Thymus (tissue), 11 donors: ENCODE results near the gene TMEM82. TPM values are rescaled to one million over a fixed set of nuclear protein-coding genes. Genes with fewer than 3 reads are reported as not detected.

ENCODE experiments used
- DNase-seq, 9 donors: peaks; one replicate each; pipeline ENCODE4 v3.0.0-alpha.2; 2013; ENCODE audit warnings: low spot score in 9 of 9, low read depth in 6 of 9, missing footprints in 1 of 9
- H3K27ac ChIP-seq, 2 donors: one replicate each; pipeline ENCODE4 v1.5.1; 2013; ENCODE audit warnings: control low read depth in 1 of 2, low read depth in 1 of 2, low read length in 1 of 2, mild to moderate bottlenecking in 1 of 2, moderate library complexity in 1 of 2
- H3K27me3 ChIP-seq, 2 donors: one replicate each; pipeline ENCODE4 v1.5.1; 2013; ENCODE audit warnings: low read length in 1 of 2; ENCODE audit not compliant: control insufficient read depth in 2 of 2, insufficient read depth in 1 of 2
- H3K36me3 ChIP-seq, 2 donors: one replicate each; pipeline ENCODE4 v1.5.1; 2013; ENCODE audit warnings: low read length in 1 of 2, mild to moderate bottlenecking in 1 of 2, moderate library complexity in 1 of 2; ENCODE audit not compliant: control insufficient read depth in 2 of 2, insufficient read depth in 2 of 2
- H3K4me1 ChIP-seq, 2 donors: one replicate each; pipeline ENCODE4 v1.5.1; 2013; ENCODE audit warnings: low read length in 2 of 2; ENCODE audit not compliant: control insufficient read depth in 2 of 2, insufficient read depth in 2 of 2
- H3K4me3 ChIP-seq, 2 donors: one replicate each; pipeline ENCODE4 v1.5.1; 2013; ENCODE audit warnings: low read length in 2 of 2, control low read depth in 1 of 2, mild to moderate bottlenecking in 1 of 2
- H3K9me3 ChIP-seq, 2 donors: one replicate each; pipeline ENCODE4 v1.5.1; 2013; ENCODE audit warnings: low read length in 1 of 2, mild to moderate bottlenecking in 1 of 2; ENCODE audit not compliant: control insufficient read depth in 2 of 2, insufficient read depth in 1 of 2
- whole genome bisulfite sequencing: extraction: QIAGEN DNeasy Blood & Tissue Kit; methylation state at CpG from one replicate; pipeline ENCODE4 v1.1.7; 2013; 5-methylcytosine and 5-hydroxymethylcytosine counted together
- polyA plus RNA-seq: library from polyadenylated mRNA; stranded (reverse); fragments of 200-250 nt; gene quantifications from one replicate; pipeline ENCODE4 v1.2.3, GENCODE V29; 2013
- total RNA-seq: library from RNA; stranded (reverse); fragments of 120-200 nt; gene quantifications from one replicate; pipeline ENCODE4 v1.2.4, GENCODE V29; 2013
- donor health status: healthy.

TMEM82 gene
- total and polyA plus RNA-seq, 2 donors, result not detected

DNA sequence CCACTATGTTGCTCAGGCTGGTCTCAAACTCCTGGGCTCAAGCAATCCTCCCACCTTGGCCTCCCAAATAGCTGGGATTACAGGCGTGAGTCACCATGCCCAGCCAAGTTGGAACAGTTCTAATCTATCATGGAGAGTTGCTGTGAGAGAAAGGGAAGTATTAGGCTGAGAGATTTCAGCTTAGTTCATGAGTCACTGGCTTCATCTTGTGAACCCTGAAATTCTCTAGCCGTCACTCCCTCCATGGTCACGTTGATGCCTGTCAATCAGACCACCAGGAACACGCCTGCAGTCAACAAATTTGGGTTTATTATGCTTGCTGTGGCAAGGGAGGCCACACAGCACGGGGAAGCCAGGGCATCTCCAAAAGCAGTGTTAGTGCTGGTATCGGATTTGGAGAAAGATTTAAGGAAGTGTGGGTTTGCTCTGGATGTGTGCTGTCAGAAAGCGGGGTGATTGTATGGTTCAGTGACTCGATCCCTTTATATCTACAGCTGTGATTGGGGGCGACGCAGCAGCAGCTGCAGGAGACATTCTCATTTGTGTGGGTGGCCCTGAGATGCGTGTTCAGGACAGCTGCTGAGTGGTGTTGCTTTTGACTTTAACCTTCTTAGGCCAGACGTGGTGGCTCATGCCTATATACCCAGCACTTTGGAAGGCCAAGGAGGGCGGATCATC lies 46.5 kb downstream of the TMEM82 start:
- 85% methylated on average over 13 of the region's 13 CpGs for WGBS
- H3K4me3 ChIP-seq, result no peak overlapping the region
- peaks cover 0 to 2% of the 10 kb centered on the region in 2 donors for H3K4me1 ChIP-seq
- no peaks in the 10 kb centered on the region for H3K9me3 ChIP-seq
- DNase-seq, result no peak
- no peaks in the 10 kb centered on the region for H3K36me3 ChIP-seq
- no peak overlapping the region for H3K27ac ChIP-seq
- H3K27me3 ChIP-seq, result no peaks in the 10 kb centered on the region

DNA sequence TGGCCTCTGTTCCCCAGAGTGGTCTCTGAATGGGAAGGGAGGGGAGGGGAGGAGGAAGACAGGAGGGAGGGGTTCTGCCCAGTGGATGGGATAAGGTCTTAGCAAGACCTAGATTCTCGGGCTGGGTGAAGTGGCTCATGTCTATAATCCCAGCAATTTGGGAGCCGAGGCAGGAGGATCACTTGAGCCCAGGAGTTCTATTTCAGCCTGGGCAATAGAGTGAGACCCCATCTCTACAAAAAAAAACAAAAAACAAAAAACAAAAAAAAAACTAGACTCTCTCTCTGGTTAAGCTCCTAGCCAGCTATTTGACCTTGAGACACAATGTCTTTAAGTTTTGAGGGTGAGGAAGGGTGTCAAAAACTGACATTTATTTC lies 53.8 kb downstream of the TMEM82 start:
- Histone ChIP-seq H3K4me3 (no peak overlapping the region), H3K36me3 (no peaks in the 10 kb centered on the region), H3K27me3 (peaks cover 0 to 7% of the 10 kb centered on the region in 2 donors), H3K27ac (no peak overlapping the region), H3K4me1 (peaks cover 0 to 6% of the 10 kb centered on the region in 2 donors), H3K9me3 (no peaks in the 10 kb centered on the region)
- WGBS, result 97% methylated on average over 2 of the region's 2 CpGs
- no peak for DNase-seq

Other genes starting within 250 kb of the TMEM82 start
- gene CASP9, start 218.3 kb upstream of the TMEM82 start, total RNA-seq, result 5.6 TPM
- 27.4 TPM for gene CASP9, start 218.3 kb upstream of the TMEM82 start, polyA plus RNA-seq
- 6.5 TPM for gene DNAJC16, start 215.7 kb upstream of the TMEM82 start, total RNA-seq
- gene DNAJC16, start 215.7 kb upstream of the TMEM82 start, polyA plus RNA-seq, result 8.4 TPM
- gene AGMAT, start 157.4 kb upstream of the TMEM82 start, total RNA-seq, result 3.8 TPM
- 4.2 TPM for gene AGMAT, start 157.4 kb upstream of the TMEM82 start, polyA plus RNA-seq
- gene DDI2, start 125.0 kb upstream of the TMEM82 start, total RNA-seq, result 7.4 TPM
- 10.5 TPM for gene DDI2, start 125.0 kb upstream of the TMEM82 start, polyA plus RNA-seq
- gene PLEKHM2, start 58.2 kb upstream of the TMEM82 start, total RNA-seq, result 18.1 TPM
- gene PLEKHM2, start 58.2 kb upstream of the TMEM82 start, polyA plus RNA-seq, result 32.5 TPM
- gene SLC25A34, start 6.2 kb upstream of the TMEM82 start, total RNA-seq, result 0.42 TPM
- 2.4 TPM for gene SLC25A34, start 6.2 kb upstream of the TMEM82 start, polyA plus RNA-seq
- 1.6 TPM for gene FBLIM1, start 16.3 kb downstream of the TMEM82 start, total RNA-seq
- gene FBLIM1, start 16.3 kb downstream of the TMEM82 start, polyA plus RNA-seq, result 10.3 TPM
- gene UQCRHL, start 65.2 kb downstream of the TMEM82 start, total RNA-seq, result 9.0 TPM
- gene UQCRHL, start 65.2 kb downstream of the TMEM82 start, polyA plus RNA-seq, result 4.0 TPM
- 16.3 TPM for gene SPEN, start 105.2 kb downstream of the TMEM82 start, total RNA-seq
- 11.4 TPM for gene SPEN, start 105.2 kb downstream of the TMEM82 start, polyA plus RNA-seq
- 30.7 TPM for gene ZBTB17, start 233.6 kb downstream of the TMEM82 start, total RNA-seq
- gene ZBTB17, start 233.6 kb downstream of the TMEM82 start, polyA plus RNA-seq, result 81.3 TPM